B cell (primary cell): ENCODE data around the gene CYP4F22.

Experiments
- EZH2 ChIP-seq: IDR thresholded peaks from 2 replicates; pipeline ENCODE4 v1.6.1; 2012; ENCODE audit warnings: borderline replicate concordance, low read depth, mild to moderate bottlenecking, moderate library complexity, low read length; ENCODE audit not compliant: insufficient read depth, poor library complexity, severe bottlenecking
- TF ChIP-seq, protein P1 (sequence below): fragments of 200-600 bp; IDR thresholded peaks from one replicate; pipeline ENCODE4 v1.8.0; 2022; ENCODE audit warnings: antibody characterized with exemption, mild to moderate bottlenecking

DNA sequence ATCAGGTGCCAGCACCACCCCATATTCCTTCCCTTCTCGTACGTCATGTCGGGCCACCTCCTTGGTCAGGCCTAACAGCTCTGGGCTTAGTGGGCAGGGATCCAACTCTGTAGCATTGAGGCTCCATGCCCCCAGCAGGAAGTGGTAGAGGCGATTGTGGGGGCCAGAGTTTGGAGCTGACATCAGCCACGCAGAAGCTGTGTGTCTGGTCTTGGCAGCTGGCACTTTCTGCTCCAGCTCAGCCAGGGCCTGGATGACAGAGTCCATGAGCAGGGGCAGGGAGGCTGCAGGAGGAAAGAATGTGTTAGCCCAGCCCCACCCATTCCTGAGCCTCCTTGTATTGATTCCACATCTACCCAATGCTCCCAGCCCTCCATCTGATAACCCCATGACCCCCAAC, 32.0 kb upstream of the CYP4F22 start:
- TF ChIP-seq, protein P1, sequence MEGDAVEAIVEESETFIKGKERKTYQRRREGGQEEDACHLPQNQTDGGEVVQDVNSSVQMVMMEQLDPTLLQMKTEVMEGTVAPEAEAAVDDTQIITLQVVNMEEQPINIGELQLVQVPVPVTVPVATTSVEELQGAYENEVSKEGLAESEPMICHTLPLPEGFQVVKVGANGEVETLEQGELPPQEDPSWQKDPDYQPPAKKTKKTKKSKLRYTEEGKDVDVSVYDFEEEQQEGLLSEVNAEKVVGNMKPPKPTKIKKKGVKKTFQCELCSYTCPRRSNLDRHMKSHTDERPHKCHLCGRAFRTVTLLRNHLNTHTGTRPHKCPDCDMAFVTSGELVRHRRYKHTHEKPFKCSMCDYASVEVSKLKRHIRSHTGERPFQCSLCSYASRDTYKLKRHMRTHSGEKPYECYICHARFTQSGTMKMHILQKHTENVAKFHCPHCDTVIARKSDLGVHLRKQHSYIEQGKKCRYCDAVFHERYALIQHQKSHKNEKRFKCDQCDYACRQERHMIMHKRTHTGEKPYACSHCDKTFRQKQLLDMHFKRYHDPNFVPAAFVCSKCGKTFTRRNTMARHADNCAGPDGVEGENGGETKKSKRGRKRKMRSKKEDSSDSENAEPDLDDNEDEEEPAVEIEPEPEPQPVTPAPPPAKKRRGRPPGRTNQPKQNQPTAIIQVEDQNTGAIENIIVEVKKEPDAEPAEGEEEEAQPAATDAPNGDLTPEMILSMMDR: no peak
- no peak for TF ChIP-seq EZH2
